H1 (cell line): Measurements from ENCODE around the gene RIN3. TPM values are rescaled to one million over a fixed set of nuclear protein-coding genes. Genes with fewer than 3 reads are reported as not detected.

Source experiments
- CTCF ChIA-PET: fragments of 300-600 bp; sonication (Branson Sonifier 250); formaldehyde crosslinking; loops from one replicate; lab custom pipeline; 2021; ENCODE audit not compliant: partially characterized antibody; lab: Charles Lee
- POLR2A ChIA-PET: fragments of 300-600 bp; sonication (Branson Sonifier 250); formaldehyde crosslinking; loops from one replicate; lab custom pipeline; 2021; ENCODE audit warnings: inconsistent platforms; ENCODE audit not compliant: partially characterized antibody; lab: Charles Lee
- DNase-seq, 2 experiments: peaks; one replicate each; pipeline versions ENCODE4 v3.0.0 to v3.0.0-alpha.2; 2010 to 2022; ENCODE audit warnings: low spot score in 2 of 2, low read depth in 1 of 2, mixed read lengths in 1 of 2
- FAIRE-seq: peaks from 2 replicates; lab custom pipeline; 2011; peaks lifted over from hg19 to GRCh38; lab: Jason Lieb, UNC
- H2AFZ ChIP-seq: 2 replicates; pipeline ENCODE4 v1.8.1; 2012; ENCODE audit warnings: low read length, inconsistent platforms
- H2AK5ac ChIP-seq: 2 replicates; pipeline ENCODE4 v1.6.1; 2013; ENCODE audit warnings: low read depth, low read length
- H2BK120ac ChIP-seq: replicated peaks from 2 replicates; pipeline ENCODE3; 2013; ENCODE audit warnings: low read depth, low read length, inconsistent platforms
- H2BK12ac ChIP-seq: 2 replicates; pipeline ENCODE4 v1.6.1; 2013; ENCODE audit warnings: low read depth, low read length
- H2BK15ac ChIP-seq: 2 replicates; pipeline ENCODE4 v1.6.1; 2013; ENCODE audit warnings: low read length
- H2BK20ac ChIP-seq: 2 replicates; pipeline ENCODE4 v1.6.1; 2013; ENCODE audit warnings: low read length
- H2BK5ac ChIP-seq: 2 replicates; pipeline ENCODE4 v1.6.1; 2013; ENCODE audit warnings: low read depth, low read length
- H3K14ac ChIP-seq: 2 replicates; pipeline ENCODE4 v1.6.1; 2013; ENCODE audit warnings: inconsistent platforms; ENCODE audit not compliant: insufficient read length
- H3K18ac ChIP-seq: 2 replicates; pipeline ENCODE4 v1.6.1; 2013; ENCODE audit warnings: low read length; ENCODE audit errors: extremely low read depth
- H3K23ac ChIP-seq: 2 replicates; pipeline ENCODE4 v1.6.1; 2013; ENCODE audit warnings: inconsistent platforms; ENCODE audit not compliant: insufficient read length
- H3K23me2 ChIP-seq: 2 replicates; pipeline ENCODE4 v1.6.1; 2013; ENCODE audit warnings: low read depth, low read length
- H3K27ac ChIP-seq: 2 replicates; pipeline ENCODE4 v1.6.1; 2011; ENCODE audit warnings: low read depth, low read length, inconsistent platforms
- H3K27me3 ChIP-seq, 4 experiments: replicated peaks in 1 of 4; 1 replicate in 1 of 4; 2 replicates in 3 of 4; pipeline versions ENCODE4 v1.6.1 to v1.8.1; 2011 to 2013; ENCODE audit warnings: low read length in 3 of 4, mild to moderate bottlenecking in 3 of 4, inconsistent platforms in 2 of 4, mixed read lengths in 2 of 4, moderate library complexity in 1 of 4; ENCODE audit not compliant: control insufficient read depth in 3 of 4, insufficient read depth in 3 of 4; ENCODE audit errors: extremely low read depth in 1 of 4
- H3K36me3 ChIP-seq, 4 experiments: 2 replicates each; pipeline versions ENCODE4 v1.6.1 to v1.8.1; 2011 to 2013; ENCODE audit warnings: mild to moderate bottlenecking in 4 of 4, low read length in 3 of 4, moderate library complexity in 2 of 4, control low read depth in 1 of 4, inconsistent platforms in 1 of 4; ENCODE audit not compliant: insufficient read depth in 4 of 4, control insufficient read depth in 2 of 4
- H3K4ac ChIP-seq: replicated peaks from 2 replicates; pipeline ENCODE3; 2013; ENCODE audit warnings: low read length, low read depth, mixed read lengths, inconsistent platforms; ENCODE audit not compliant: insufficient read length
- H3K4me1 ChIP-seq, 4 experiments: replicated peaks in 1 of 4; 1 replicate in 1 of 4; 2 replicates in 3 of 4; pipeline versions ENCODE4 v1.6.1 to v1.8.1; 2011 to 2013; ENCODE audit warnings: low read length in 3 of 4, inconsistent platforms in 2 of 4, mixed read lengths in 1 of 4; ENCODE audit not compliant: insufficient read depth in 4 of 4, control insufficient read depth in 3 of 4
- H3K4me2 ChIP-seq, 2 experiments: 2 replicates each; pipeline versions ENCODE4 v1.6.1 to v1.8.1; 2011 to 2013; ENCODE audit warnings: low read depth in 2 of 2, low read length in 2 of 2, control low read depth in 1 of 2, inconsistent platforms in 1 of 2, mild to moderate bottlenecking in 1 of 2; ENCODE audit not compliant: insufficient read depth in 1 of 2
- H3K4me3 ChIP-seq, 4 experiments: fragments of 200-600, 300-600 bp in 1 of 4; sonication (generic), shearing (Covaris generic), sonication (Bioruptor Twin) in 1 of 4; 2 replicates each; pipeline versions ENCODE4 v1.5.1 to v1.8.1; 2011 to 2016; ENCODE audit warnings: low read length in 4 of 4, low read depth in 3 of 4, control low read depth in 2 of 4, inconsistent platforms in 2 of 4, mild to moderate bottlenecking in 2 of 4, mixed read lengths in 1 of 4, moderate library complexity in 1 of 4; ENCODE audit not compliant: insufficient read depth in 2 of 4; ENCODE audit errors: extremely low read depth in 1 of 4
- H3K56ac ChIP-seq: replicated peaks from 2 replicates; pipeline ENCODE3; 2013; ENCODE audit warnings: low read depth, mild to moderate bottlenecking, mixed read lengths, low read length, inconsistent platforms; ENCODE audit not compliant: insufficient read length
- H3K79me1 ChIP-seq: 2 replicates; pipeline ENCODE4 v1.6.1; 2013; ENCODE audit warnings: low read depth, low read length, control low read depth
- H3K79me2 ChIP-seq, 2 experiments: 2 replicates each; pipeline versions ENCODE4 v1.6.1 to v1.8.1; 2012 to 2013; ENCODE audit warnings: low read length in 2 of 2, mild to moderate bottlenecking in 2 of 2, inconsistent platforms in 1 of 2; ENCODE audit not compliant: insufficient read depth in 2 of 2, control insufficient read depth in 1 of 2
- H3K9ac ChIP-seq, 4 experiments: replicated peaks in 1 of 4; 1 replicate in 1 of 4; 2 replicates in 3 of 4; pipeline versions ENCODE4 v1.6.1 to v1.8.1; 2011 to 2013; ENCODE audit warnings: low read depth in 3 of 4, low read length in 3 of 4, control low read depth in 2 of 4, mild to moderate bottlenecking in 2 of 4, moderate library complexity in 2 of 4, inconsistent platforms in 1 of 4; ENCODE audit errors: extremely low read depth in 1 of 4
- H3K9me3 ChIP-seq, 2 experiments: 2 replicates each; pipeline versions ENCODE4 v1.6.1 to v1.8.1; 2012 to 2013; ENCODE audit warnings: mild to moderate bottlenecking in 2 of 2, moderate library complexity in 2 of 2, control low read depth in 1 of 2, inconsistent platforms in 1 of 2, low read depth in 1 of 2, low read length in 1 of 2, mixed read lengths in 1 of 2; ENCODE audit not compliant: insufficient read depth in 2 of 2
- H4K20me1 ChIP-seq, 2 experiments: replicated peaks in 1 of 2; 2 replicates each; pipeline versions ENCODE3 to v1.8.1; 2011 to 2013; ENCODE audit warnings: inconsistent platforms in 2 of 2, low read length in 2 of 2, mild to moderate bottlenecking in 1 of 2; ENCODE audit not compliant: insufficient read depth in 2 of 2, control insufficient read depth in 1 of 2
- H4K5ac ChIP-seq: 2 replicates; pipeline ENCODE4 v1.6.1; 2013; ENCODE audit warnings: low read length, low read depth, mixed read lengths, inconsistent platforms; ENCODE audit not compliant: insufficient read length
- H4K8ac ChIP-seq: 2 replicates; pipeline ENCODE4 v1.8.0; 2013; ENCODE audit warnings: mild to moderate bottlenecking, moderate library complexity, low read length, inconsistent platforms; ENCODE audit not compliant: insufficient read depth; ENCODE audit errors: extremely low read depth
- H4K91ac ChIP-seq: replicated peaks from 2 replicates; pipeline ENCODE3; 2013; ENCODE audit warnings: low read length, mixed read lengths, inconsistent platforms; ENCODE audit not compliant: insufficient read length
- CHD1 ChIP-seq: IDR thresholded peaks from 2 replicates; pipeline ENCODE4 v1.6.1; 2012; ENCODE audit warnings: low read depth, low read length, improper control_type of control experiment
- EZH2 ChIP-seq: fragments of 200-600 bp; sonication (generic); IDR thresholded peaks from 2 replicates; pipeline ENCODE4 v1.7.1; 2012; ENCODE audit warnings: low read depth, mild to moderate bottlenecking, moderate library complexity, low read length, inconsistent platforms; ENCODE audit not compliant: severe bottlenecking
- FOSL1 ChIP-seq: IDR thresholded peaks from 2 replicates; pipeline ENCODE4 v1.6.1; 2011; ENCODE audit warnings: mild to moderate bottlenecking, low read depth, low read length, moderate library complexity; ENCODE audit not compliant: insufficient read depth
- HDAC2 ChIP-seq, 2 experiments: fragments of 300-600 bp in 1 of 2; sonication (generic) in 1 of 2; IDR thresholded peaks; 2 replicates each; pipeline ENCODE4 v1.6.1; 2011 to 2012; ENCODE audit warnings: low read depth in 2 of 2, low read length in 2 of 2, mild to moderate bottlenecking in 2 of 2, moderate library complexity in 2 of 2, borderline replicate concordance in 1 of 2, inconsistent platforms in 1 of 2
- KDM5A ChIP-seq: fragments of 200-600 bp; IDR thresholded peaks from 2 replicates; pipeline ENCODE4 v1.7.1; 2012; ENCODE audit warnings: mild to moderate bottlenecking, low read length, inconsistent platforms, mixed read lengths
- TBP ChIP-seq: IDR thresholded peaks from 2 replicates; pipeline ENCODE4 v1.6.1; 2011; ENCODE audit warnings: low read depth, low read length, improper control_type of control experiment
- WGBS, 2 experiments: shearing (Covaris generic) in 1 of 2; methylation state at CpG; one replicate each; pipeline versions ENCODE4 v1.1.6 to v1.1.7; 2013 to 2015; ENCODE audit warnings: low lambda C conversion rate in 2 of 2, mixed read lengths in 2 of 2, inconsistent platforms in 1 of 2, low coverage in 1 of 2, missing lambda C conversion rate in 1 of 2; ENCODE audit not compliant: insufficient replicate concordance in 2 of 2, insufficient coverage in 1 of 2, insufficient read length in 1 of 2; ENCODE audit errors: extremely low coverage in 1 of 2, missing lambda C conversion rate in 1 of 2; 5-methylcytosine and 5-hydroxymethylcytosine counted together
- polyA plus RNA-seq, 7 experiments: library from polyadenylated mRNA; depleted of rRNA in 3 of 7; stranded (reverse) in 5 of 7; unstranded in 2 of 7; fragments of >200 nt in 5 of 7; fragments of 200-250 nt in 2 of 7; gene quantifications; 1 replicate in 5 of 7; 2 replicates in 1 of 7; 4 replicates in 1 of 7; pipeline versions ENCODE4 v1.2.1 to v1.2.3, GENCODE V29; 2011 to 2013; ENCODE audit warnings: missing spikeins in 2 of 7, mixed read lengths in 2 of 7
- total RNA-seq: library from RNA; stranded (reverse); fragmentation: NEBNext Ultra II Directional; extraction: Animal tissue kit (Norgen Biotek cat#: 25700); gene quantifications from 2 replicates; pipeline ENCODE4 v1.2.1, GENCODE V29; 2021

RIN3 gene
- total and polyA plus RNA-seq, 2 of the 8 experiments (the other 6 are each of a cell fraction or from before 2014, with no cell fraction given) = 0.59 to 1.5 TPM

DNA sequence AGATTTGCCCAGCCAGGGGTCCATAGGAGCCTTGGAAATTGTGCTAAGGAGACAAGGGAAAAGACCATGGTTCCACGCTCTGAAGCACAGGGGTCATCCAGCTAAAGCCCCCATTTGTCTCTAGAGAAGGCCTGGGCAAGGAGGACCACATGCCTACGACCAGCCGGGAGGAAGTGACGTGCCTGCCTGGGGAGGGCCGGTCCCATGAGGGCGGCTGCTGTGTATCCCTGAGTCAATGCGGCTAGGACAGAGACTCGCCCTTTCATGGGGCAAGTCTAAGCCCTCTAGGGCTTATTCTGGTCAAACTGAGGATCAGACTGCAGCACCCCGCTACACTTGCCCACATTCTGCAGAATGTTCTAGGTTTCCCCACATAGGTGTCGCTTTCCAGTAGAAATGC, 20.6 kb upstream of the RIN3 start:
- no peak overlapping the region for H3K18ac ChIP-seq
- no peak overlapping the region for H2BK12ac ChIP-seq
- H3K23me2 ChIP-seq = no peaks in the 10 kb centered on the region
- no peaks in the 10 kb centered on the region for H3K79me2 ChIP-seq
- no peak overlapping the region for H2BK5ac ChIP-seq
- no peak overlapping the region for H4K5ac ChIP-seq
- no peak overlapping the region for H2BK20ac ChIP-seq
- H2AK5ac ChIP-seq = no peak overlapping the region
- no peak overlapping the region for H3K4ac ChIP-seq
- H2BK15ac ChIP-seq = no peak overlapping the region
- no peaks in the 10 kb centered on the region for H3K9me3 ChIP-seq
- FAIRE-seq (no peak), DNase-seq (peak in 1 of 2 experiments; percentile 30)
- H3K14ac ChIP-seq = no peak overlapping the region
- H3K27ac ChIP-seq = no peak overlapping the region
- ChIA-PET POLR2A (no interaction called here), CTCF (interaction anchor here (1.5 to 2.0 kb wide), 2 partner anchors 10 to 21 kb away, joined by 5 to 8 read pairs; partner anchors contain the start of gene RIN3)
- no peaks in the 10 kb centered on the region for H3K79me1 ChIP-seq
- no peak overlapping the region for H3K23ac ChIP-seq
- no peak overlapping the region for H3K4me3 ChIP-seq
- peaks cover 0 to 2% (median 0%) of the 10 kb centered on the region in 4 experiments; a peak in 3 of 7 replicates for H3K27me3 ChIP-seq
- peaks cover 0 to 5% (median 2%) of the 10 kb centered on the region in 4 experiments; a peak in 5 of 7 replicates for H3K4me1 ChIP-seq
- no peak overlapping the region for H2BK120ac ChIP-seq
- H2AFZ ChIP-seq = no peak overlapping the region
- no peaks in the 10 kb centered on the region for H3K36me3 ChIP-seq
- no peak overlapping the region for H3K56ac ChIP-seq
- no peak overlapping the region for H3K4me2 ChIP-seq
- no peak overlapping the region for H4K8ac ChIP-seq
- H4K91ac ChIP-seq = no peak overlapping the region
- H4K20me1 ChIP-seq = no peaks in the 10 kb centered on the region
- H3K9ac ChIP-seq = no peak overlapping the region
- WGBS, 2 experiments = 96% methylated on average over 10 of the region's 10 CpGs; no CpG with 5 or more reads in 1 of the 2 experiments
- no peak for TF ChIP-seq HDAC2 (IDR thresholded peaks at IDR 0.05; ENCODE audit: borderline replicate concordance in 1 of 2, low read depth in 2 of 2, low read length in 2 of 2)
- no peak for TF ChIP-seq KDM5A
- TF ChIP-seq EZH2 = no peak
- TF ChIP-seq FOSL1 = no peak
- no peak for TF ChIP-seq TBP
- TF ChIP-seq CHD1 = no peak
